Rectal smooth muscle tissue (tissue), 1 donor: Measurements from ENCODE around the gene LAMA4.

ENCODE experiments used
- H3K27ac ChIP-seq: one replicate; pipeline ENCODE4 v1.7.0; 2013; ENCODE audit warnings: low read depth, low read length, inconsistent platforms
- H3K27me3 ChIP-seq: one replicate; pipeline ENCODE4 v1.7.0; 2013; ENCODE audit warnings: low read length; ENCODE audit not compliant: control insufficient read depth, insufficient read depth
- H3K36me3 ChIP-seq: one replicate; pipeline ENCODE4 v1.7.0; 2013; ENCODE audit warnings: low read length; ENCODE audit not compliant: control insufficient read depth, insufficient read depth
- H3K4me1 ChIP-seq: one replicate; pipeline ENCODE4 v1.7.0; 2013; ENCODE audit warnings: low read length; ENCODE audit not compliant: control insufficient read depth, insufficient read depth
- H3K4me3 ChIP-seq: one replicate; pipeline ENCODE4 v1.7.0; 2013; ENCODE audit warnings: low read length
- H3K9ac ChIP-seq: one replicate; pipeline ENCODE4 v1.7.0; 2013; ENCODE audit warnings: low read length

LAMA4 gene

GRCh38 chr6:112156668-112157067 lies 97.7 kb downstream of the LAMA4 start:
- peak overlapping the region; percentile 59 for H3K27ac ChIP-seq

GRCh38 chr6:112155886-112156285 lies 98.5 kb downstream of the LAMA4 start:
- Histone ChIP-seq H3K27ac (peak overlapping the region; percentile 59), H3K4me1 (peaks cover 9% of the 10 kb centered on the region), H3K4me3 (no peak overlapping the region), H3K9ac (no peak overlapping the region), H3K27me3 (no peaks in the 10 kb centered on the region), H3K36me3 (no peaks in the 10 kb centered on the region)

More at GRCh38 chr6:112156668-112157067, 97.7 kb downstream of the LAMA4 start:
- no peak overlapping the region for H3K4me3 ChIP-seq
- no peaks in the 10 kb centered on the region for H3K27me3 ChIP-seq
- H3K4me1 ChIP-seq: peaks cover 8% of the 10 kb centered on the region
- H3K36me3 ChIP-seq: peaks cover 3% of the 10 kb centered on the region
- no peak overlapping the region for H3K9ac ChIP-seq

DNA sequence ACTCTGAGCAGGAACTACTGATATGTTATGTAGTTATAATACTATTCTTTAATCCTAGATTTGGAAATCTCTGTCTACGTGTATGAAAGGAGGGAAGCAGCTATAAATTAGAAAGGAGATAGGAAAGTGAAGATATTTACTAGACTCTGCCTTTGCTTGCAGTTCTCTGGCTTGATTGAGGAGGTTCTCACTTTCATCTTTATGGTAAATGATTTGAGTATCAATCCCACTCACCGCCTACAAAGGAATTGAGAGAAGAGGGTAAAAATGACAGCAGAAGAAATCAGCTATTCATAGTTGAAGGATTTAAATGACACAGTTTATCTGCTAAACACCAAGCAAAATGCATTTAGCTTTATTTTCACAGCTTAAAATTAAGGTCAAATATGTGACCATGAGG lies 99.7 kb downstream of the LAMA4 start:
- H3K36me3 ChIP-seq: no peaks in the 10 kb centered on the region
- no peak overlapping the region for H3K9ac ChIP-seq
- no peaks in the 10 kb centered on the region for H3K27me3 ChIP-seq
- no peak overlapping the region for H3K4me3 ChIP-seq
- peak overlapping the region; percentile 7 for H3K27ac ChIP-seq
- H3K4me1 ChIP-seq: peaks cover 20% of the 10 kb centered on the region

- Histone ChIP-seq H3K27me3 (no peaks in the 10 kb centered on the region), H3K36me3 (no peaks in the 10 kb centered on the region), H3K27ac (peak overlapping the region; percentile 17)
Observed at GRCh38 chr6:112153926-112154607, 100.3 kb downstream of the LAMA4 start.

DNA sequence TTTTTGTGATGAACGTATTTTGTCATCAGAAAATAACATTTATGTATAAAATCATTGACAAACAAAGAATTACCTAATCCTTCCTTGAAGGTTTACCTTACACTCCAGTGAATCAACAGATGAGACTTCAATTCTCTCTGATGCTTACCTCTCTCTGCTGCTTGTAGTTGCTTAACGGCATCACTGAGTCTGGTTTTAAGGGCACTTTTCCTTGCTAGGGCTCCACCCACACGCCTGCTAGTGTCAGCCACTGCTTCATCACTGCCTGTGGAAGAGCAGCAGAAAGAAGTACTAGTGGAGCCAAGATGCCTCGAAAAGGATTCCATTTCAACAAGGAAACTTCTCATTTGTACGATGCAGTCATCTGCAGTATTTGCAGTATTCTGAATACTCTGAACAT lies 104.0 kb downstream of the LAMA4 start:
- Histone ChIP-seq H3K36me3 (peaks cover 2% of the 10 kb centered on the region), H3K4me1 (peaks cover 15% of the 10 kb centered on the region), H3K27me3 (no peaks in the 10 kb centered on the region), H3K4me3 (no peak overlapping the region), H3K27ac (peak overlapping the region; percentile 81), H3K9ac (no peak overlapping the region)

More at GRCh38 chr6:112153926-112154607, 100.3 kb downstream of the LAMA4 start:
- Histone ChIP-seq H3K4me1 (peaks cover 22% of the 10 kb centered on the region), H3K9ac (no peak overlapping the region), H3K4me3 (no peak overlapping the region)

- Histone ChIP-seq H3K36me3 (peaks cover 6% of the 10 kb centered on the region), H3K4me1 (peaks cover 15% of the 10 kb centered on the region), H3K27ac (peak overlapping the region; percentile 81), H3K27me3 (no peaks in the 10 kb centered on the region), H3K4me3 (no peak overlapping the region), H3K9ac (no peak overlapping the region)
Observed at GRCh38 chr6:112149719-112150263, 104.6 kb downstream of the LAMA4 start.

DNA sequence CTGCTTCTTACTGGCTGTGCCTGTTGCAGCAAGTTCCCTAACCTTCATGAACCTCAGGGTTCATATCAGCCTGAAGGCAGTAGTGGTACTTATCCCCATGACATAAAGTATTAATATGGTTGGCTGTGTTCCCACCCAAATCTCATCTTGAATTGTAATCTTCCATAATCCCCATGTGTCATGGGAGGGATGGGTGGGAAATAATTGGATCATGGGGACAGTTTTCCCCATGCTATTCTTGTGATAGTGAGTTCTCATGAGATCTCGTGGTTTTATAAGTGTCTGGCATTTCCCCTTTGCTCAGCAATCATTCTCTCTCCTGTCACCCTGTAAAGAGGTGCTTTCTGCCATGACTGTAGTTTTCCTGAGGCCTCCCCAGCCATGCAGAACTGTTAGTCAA lies 105.1 kb downstream of the LAMA4 start:
- Histone ChIP-seq H3K27me3 (no peaks in the 10 kb centered on the region), H3K27ac (peak overlapping the region; percentile 81), H3K9ac (no peak overlapping the region), H3K4me3 (no peak overlapping the region), H3K4me1 (peaks cover 15% of the 10 kb centered on the region), H3K36me3 (peaks cover 6% of the 10 kb centered on the region)

- H3K36me3 ChIP-seq: peaks cover 6% of the 10 kb centered on the region
- H3K27me3 ChIP-seq: no peaks in the 10 kb centered on the region
- peaks cover 15% of the 10 kb centered on the region for H3K4me1 ChIP-seq
- no peak overlapping the region for H3K9ac ChIP-seq
- H3K4me3 ChIP-seq: no peak overlapping the region
- H3K27ac ChIP-seq: peak overlapping the region; percentile 27
Observed at GRCh38 chr6:112148103-112148502, 106.3 kb downstream of the LAMA4 start.

GRCh38 chr6:112145080-112145573 lies 109.2 kb downstream of the LAMA4 start:
- no peak overlapping the region for H3K4me3 ChIP-seq
- peaks cover 6% of the 10 kb centered on the region for H3K4me1 ChIP-seq
- H3K36me3 ChIP-seq: peaks cover 16% of the 10 kb centered on the region
- H3K9ac ChIP-seq: no peak overlapping the region
- peak overlapping the region; percentile 44 for H3K27ac ChIP-seq
- no peaks in the 10 kb centered on the region for H3K27me3 ChIP-seq

- H3K4me3 ChIP-seq: no peak overlapping the region
- no peaks in the 10 kb centered on the region for H3K27me3 ChIP-seq
- H3K36me3 ChIP-seq: peaks cover 19% of the 10 kb centered on the region
- H3K27ac ChIP-seq: no peak overlapping the region
- no peak overlapping the region for H3K9ac ChIP-seq
- H3K4me1 ChIP-seq: no peaks in the 10 kb centered on the region
Observed at GRCh38 chr6:112144145-112144926, 110.0 kb downstream of the LAMA4 start.

- Histone ChIP-seq H3K4me1 (no peaks in the 10 kb centered on the region), H3K27ac (no peak overlapping the region), H3K36me3 (peaks cover 25% of the 10 kb centered on the region), H3K4me3 (no peak overlapping the region), H3K27me3 (no peaks in the 10 kb centered on the region), H3K9ac (no peak overlapping the region)
Observed at GRCh38 chr6:112141707-112142106, 112.7 kb downstream of the LAMA4 start.

DNA sequence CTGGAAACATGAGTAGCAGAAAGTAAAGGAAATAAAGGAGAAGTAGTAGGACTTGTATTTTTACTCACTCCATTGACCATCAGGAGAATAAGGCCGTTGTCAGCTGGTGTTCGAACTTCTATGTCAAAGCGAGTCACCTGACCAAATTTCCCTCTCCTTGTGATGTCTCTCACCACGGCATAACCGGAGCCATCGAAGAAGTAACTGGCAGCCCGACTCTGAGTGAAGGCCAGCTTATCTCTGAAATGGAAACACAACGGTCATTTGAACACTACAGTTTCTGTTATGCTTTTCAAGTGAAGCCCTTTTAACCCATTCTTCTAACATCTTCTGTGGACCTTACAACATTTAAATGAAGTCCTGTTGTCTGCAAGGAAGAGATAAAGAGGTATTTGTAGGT lies 115.3 kb downstream of the LAMA4 start:
- H3K27me3 ChIP-seq: no peaks in the 10 kb centered on the region
- no peak overlapping the region for H3K9ac ChIP-seq
- H3K4me1 ChIP-seq: no peaks in the 10 kb centered on the region
- no peak overlapping the region for H3K4me3 ChIP-seq
- H3K36me3 ChIP-seq: peaks cover 32% of the 10 kb centered on the region
- no peak overlapping the region for H3K27ac ChIP-seq
